ENCODE measurements around the gene TMC1.
"Not testable (repeated sequence)": the region's sequence is repeated elsewhere in the genome, so short reads cannot be mapped to it uniquely, and the experiment has no call there.

TMC1 gene

GRCh38 chr9:72521416-72521815, at the start of gene TMC1:
Gene TMC1 (plus strand): TSS chr9:72521608. CDS start chr9:72648649, 127,041 bp downstream.
- DNase-seq (ENCODE audit: low read depth in 2 of 2) = not testable (repeated sequence)

- no peak for DNase-seq (ENCODE audit: low read depth in 2 of 2)
Measured at GRCh38 chr9:72473474-72474261, 47.7 kb upstream of the TMC1 start.

- no peak for DNase-seq (ENCODE audit: low read depth in 2 of 2)
Measured at GRCh38 chr9:72474676-72475075, 46.7 kb upstream of the TMC1 start.

GRCh38 chr9:72476100-72476499, 45.3 kb upstream of the TMC1 start:
- no peak for DNase-seq (ENCODE audit: low read depth in 2 of 2)

GRCh38 chr9:72476617-72477437, 44.6 kb upstream of the TMC1 start:
- peak; percentile 6 to 41 for DNase-seq (ENCODE audit: low read depth in 2 of 2)

GRCh38 chr9:72477930-72478518, 43.4 kb upstream of the TMC1 start:
- no peak for DNase-seq (ENCODE audit: low read depth in 2 of 2)

- no peak for DNase-seq (ENCODE audit: low read depth in 2 of 2)
Measured at GRCh38 chr9:72478966-72479365, 42.4 kb upstream of the TMC1 start.

GRCh38 chr9:72480261-72480660, 41.1 kb upstream of the TMC1 start:
- not testable (repeated sequence) for DNase-seq (ENCODE audit: low read depth in 2 of 2)

GRCh38 chr9:72480921-72481320, 40.5 kb upstream of the TMC1 start:
- no peak for DNase-seq (ENCODE audit: low read depth in 2 of 2)

GRCh38 chr9:72485821-72486593, 35.4 kb upstream of the TMC1 start:
- no peak for DNase-seq (ENCODE audit: low read depth in 2 of 2)

GRCh38 chr9:72486594-72486955, 34.8 kb upstream of the TMC1 start:
- DNase-seq (ENCODE audit: low read depth in 2 of 2) = no peak

GRCh38 chr9:72487665-72488064, 33.7 kb upstream of the TMC1 start:
- not testable (repeated sequence) for DNase-seq (ENCODE audit: low read depth in 2 of 2)

GRCh38 chr9:72489986-72490385, 31.4 kb upstream of the TMC1 start:
- no peak for DNase-seq (ENCODE audit: low read depth in 2 of 2)

GRCh38 chr9:72491242-72491641, 30.2 kb upstream of the TMC1 start:
- no peak for DNase-seq (ENCODE audit: low read depth in 2 of 2)

- no peak for DNase-seq (ENCODE audit: low read depth in 2 of 2)
Measured at GRCh38 chr9:72494051-72494450, 27.4 kb upstream of the TMC1 start.

- no peak for DNase-seq (ENCODE audit: low read depth in 2 of 2)
Measured at GRCh38 chr9:72497447-72498046, 23.9 kb upstream of the TMC1 start.

GRCh38 chr9:72506615-72507014, 14.8 kb upstream of the TMC1 start:
- DNase-seq (ENCODE audit: low read depth in 2 of 2) = no peak

GRCh38 chr9:72509053-72509452, 12.4 kb upstream of the TMC1 start:
- DNase-seq (ENCODE audit: low read depth in 2 of 2) = no peak

GRCh38 chr9:72509635-72510034, 11.8 kb upstream of the TMC1 start:
- no peak for DNase-seq (ENCODE audit: low read depth in 2 of 2)

GRCh38 chr9:72521011-72521410, 397 bp upstream of the TMC1 start:
- not testable (repeated sequence) for DNase-seq (ENCODE audit: low read depth in 2 of 2)

- DNase-seq (ENCODE audit: low read depth in 2 of 2) = peak in 1 of 2 donors; percentile 49
Measured at GRCh38 chr9:72524820-72525540, 3.6 kb downstream of the TMC1 start.
